GM21381 (cell line): ENCODE measurements around the gene IFIT3.
"Not testable (repeated sequence)": the region's sequence is repeated elsewhere in the genome, so short reads cannot be mapped to it uniquely, and the experiment has no call there.

Experiments
- ATAC-seq: cut with Tn5 transposase; IDR thresholded peaks from one replicate; pipeline ENCODE4 v1.9.1; 2021; ENCODE audit warnings: mild to moderate bottlenecking, moderate library complexity; ENCODE audit not compliant: unreplicated experiment

IFIT3 gene

GRCh38 chr10:89303161-89303560 lies 24.6 kb upstream of the IFIT3 start:
- no peak for ATAC-seq

GRCh38 chr10:89304026-89304425 lies 23.8 kb upstream of the IFIT3 start:
- ATAC-seq = no peak

GRCh38 chr10:89304446-89304845 lies 23.4 kb upstream of the IFIT3 start:
- ATAC-seq = no peak

GRCh38 chr10:89304925-89305324 lies 22.9 kb upstream of the IFIT3 start:
- ATAC-seq = no peak

- ATAC-seq = no peak
Observed at GRCh38 chr10:89305766-89306433, 21.9 kb upstream of the IFIT3 start.

- no peak for ATAC-seq
Observed at GRCh38 chr10:89306434-89307268, 21.1 kb upstream of the IFIT3 start.

GRCh38 chr10:89307269-89307577 lies 20.6 kb upstream of the IFIT3 start:
- ATAC-seq = no peak

- ATAC-seq = no peak
Observed at GRCh38 chr10:89308266-89308665, 19.5 kb upstream of the IFIT3 start.

GRCh38 chr10:89308736-89309135 lies 19.1 kb upstream of the IFIT3 start:
- no peak for ATAC-seq

- no peak for ATAC-seq
Observed at GRCh38 chr10:89309156-89310055, 18.4 kb upstream of the IFIT3 start.

GRCh38 chr10:89310056-89310893 lies 17.5 kb upstream of the IFIT3 start:
- ATAC-seq = no peak

GRCh38 chr10:89312973-89313372 lies 14.8 kb upstream of the IFIT3 start:
- no peak for ATAC-seq

- ATAC-seq = no peak
Observed at GRCh38 chr10:89314676-89315075, 13.1 kb upstream of the IFIT3 start.

- ATAC-seq = not testable (repeated sequence)
Observed at GRCh38 chr10:89318047-89318446, 9.8 kb upstream of the IFIT3 start.

- ATAC-seq = not testable (repeated sequence)
Observed at GRCh38 chr10:89325081-89325480, 2.7 kb upstream of the IFIT3 start.

GRCh38 chr10:89325856-89326255 lies 1.9 kb upstream of the IFIT3 start:
- ATAC-seq = not testable (repeated sequence)

- ATAC-seq = no peak
Observed at GRCh38 chr10:89329151-89329550, 1.4 kb downstream of the IFIT3 start.

- not testable (repeated sequence) for ATAC-seq
Observed at GRCh38 chr10:89330014-89330413, 2.2 kb downstream of the IFIT3 start.

- ATAC-seq = no peak
Observed at GRCh38 chr10:89330537-89331212, 2.9 kb downstream of the IFIT3 start.
